GM19351 (cell line): Measurements from ENCODE around the gene CCDC167.

Experiments used
- ATAC-seq: cut with Tn5 transposase; IDR thresholded peaks from one replicate; pipeline ENCODE4 v1.9.1; 2021; ENCODE audit warnings: mild to moderate bottlenecking, moderate library complexity; ENCODE audit not compliant: unreplicated experiment

The CCDC167 gene

DNA sequence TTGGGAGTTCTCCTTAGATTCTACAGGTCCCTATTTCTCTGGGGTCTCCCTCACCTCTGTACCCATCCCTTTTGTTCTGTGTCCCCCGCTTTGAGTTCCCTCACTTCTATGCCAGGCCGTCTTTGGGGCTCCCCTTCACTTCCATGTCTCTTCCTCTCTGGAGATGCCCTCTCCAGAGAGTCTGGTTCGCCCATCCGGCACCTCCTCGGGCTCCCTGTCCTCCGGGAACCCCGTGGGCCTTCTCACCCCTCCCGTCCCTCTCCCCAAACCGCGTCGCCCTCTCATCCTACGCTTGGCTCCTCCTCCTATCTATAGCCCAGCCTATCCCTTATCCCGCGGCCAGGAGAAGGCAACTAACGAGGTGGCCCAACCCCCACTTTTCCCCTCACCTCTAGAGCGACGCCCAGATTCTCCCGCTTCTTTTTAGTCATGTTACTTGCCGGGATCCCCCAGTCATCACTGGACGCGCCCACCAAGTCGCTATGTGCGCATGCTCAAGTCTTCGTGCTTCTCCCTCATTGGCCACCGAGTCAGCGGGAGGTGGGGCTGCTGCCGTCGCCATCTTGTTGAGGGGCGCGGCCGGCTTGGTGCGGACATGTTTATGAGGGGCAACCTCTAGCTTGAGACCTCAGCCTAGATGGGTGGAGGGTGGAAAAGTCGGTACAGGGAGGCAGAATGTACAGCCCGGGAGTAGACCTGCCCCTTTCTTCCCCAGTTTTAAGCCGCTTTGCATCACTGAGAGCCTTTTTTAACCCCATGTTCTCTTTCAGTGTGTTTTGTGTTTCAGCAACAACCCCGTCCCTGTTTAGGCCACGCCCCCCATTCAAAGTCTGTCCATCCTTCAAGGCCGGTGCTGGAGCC lies at the start of gene CCDC167:
Gene CCDC167, minus strand, starts transcription at position 461 of the 861 bp plus-strand sequence. Its CDS starts 30 bp downstream, at position 431.
- ATAC-seq = peak; percentile 80

GRCh38 chr6:37549154-37549553 lies 49.5 kb upstream of the CCDC167 start:
- ATAC-seq = no peak

DNA sequence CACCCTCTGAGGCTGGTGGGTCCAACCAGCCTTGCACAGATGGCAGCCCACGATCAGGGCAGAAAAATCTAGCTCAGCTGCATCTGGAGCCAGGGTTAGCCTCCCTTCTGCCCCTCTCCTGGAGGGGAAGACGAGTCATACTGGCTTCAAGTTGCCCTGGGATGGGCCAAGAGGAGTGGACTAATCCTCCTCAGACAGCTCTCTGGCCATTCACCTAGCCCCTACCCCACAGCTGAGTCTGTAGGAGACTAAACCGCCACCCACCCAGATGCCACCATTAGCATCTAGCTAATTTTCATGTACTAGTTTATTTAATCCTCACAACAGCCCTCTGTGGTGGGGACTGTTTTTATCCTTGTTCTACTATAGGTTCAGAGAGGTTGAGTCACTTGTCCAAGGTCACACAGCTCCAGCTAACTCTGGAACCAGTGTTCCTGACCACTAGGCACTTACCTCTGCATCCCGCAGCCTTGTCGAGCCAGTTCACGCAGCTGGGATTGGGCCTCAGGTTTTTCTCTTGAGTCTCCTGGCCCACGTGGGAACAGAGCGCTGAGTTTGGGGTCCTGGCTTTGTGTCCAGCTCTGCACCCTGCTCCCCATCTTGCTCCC lies 48.5 kb upstream of the CCDC167 start:
- ATAC-seq = no peak

GRCh38 chr6:37547564-37548061 lies 47.9 kb upstream of the CCDC167 start:
- no peak for ATAC-seq

DNA sequence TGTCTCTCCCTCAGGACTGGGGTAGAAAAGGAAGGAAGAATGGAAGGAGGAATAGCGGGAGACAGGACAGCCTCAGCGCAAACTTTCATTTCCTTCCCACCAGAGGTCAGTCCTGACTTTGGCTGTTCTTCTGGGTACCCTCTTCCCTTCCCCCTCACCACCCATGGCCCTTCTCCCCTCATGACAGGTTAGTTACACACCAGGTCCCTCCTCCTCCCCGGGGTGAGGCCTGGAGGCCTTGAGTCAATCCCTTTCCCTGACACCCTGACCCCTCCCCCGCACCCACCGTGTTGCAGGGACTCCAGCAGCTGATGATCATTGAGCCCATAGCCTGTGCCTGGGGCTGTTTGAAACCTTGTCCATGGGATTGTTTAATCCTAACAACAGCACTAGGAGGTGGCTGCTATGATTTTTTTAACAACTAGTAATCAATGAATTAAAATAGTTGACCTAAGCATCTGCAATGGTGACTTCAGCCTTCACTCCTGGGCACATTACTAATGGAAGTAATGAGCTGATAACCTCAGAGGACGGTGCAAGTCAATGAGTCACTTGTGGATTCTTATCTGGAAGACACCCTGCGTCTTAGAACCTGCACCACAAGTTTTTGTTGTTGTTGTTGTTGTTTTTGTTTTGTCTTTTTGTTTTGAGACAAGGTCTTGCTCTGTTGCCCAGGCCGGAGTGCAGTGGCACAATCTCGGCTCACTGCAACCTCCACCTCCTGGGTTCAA lies 46.6 kb upstream of the CCDC167 start:
- no peak for ATAC-seq

DNA sequence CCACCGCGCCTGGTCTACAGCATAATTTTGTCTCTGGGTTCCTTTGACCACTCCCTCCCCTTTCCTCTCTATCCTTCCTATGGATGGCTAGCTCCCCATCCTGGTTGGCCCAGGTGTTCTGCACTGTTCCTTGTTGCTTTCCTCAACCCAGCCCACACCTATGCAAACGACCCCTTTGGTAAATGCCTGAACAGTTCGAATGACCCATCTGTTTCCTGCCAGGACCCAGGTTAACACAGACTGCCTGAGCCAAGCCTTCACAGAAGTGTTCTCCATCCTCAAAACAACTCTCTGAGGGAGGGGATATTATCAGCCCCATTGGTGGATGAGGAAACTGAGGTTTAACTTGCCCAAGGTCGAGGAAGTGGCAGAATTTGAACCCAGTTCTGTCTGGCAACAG lies 44.8 kb upstream of the CCDC167 start:
- ATAC-seq = no peak

GRCh38 chr6:37543361-37543760 lies 43.7 kb upstream of the CCDC167 start:
- no peak for ATAC-seq

DNA sequence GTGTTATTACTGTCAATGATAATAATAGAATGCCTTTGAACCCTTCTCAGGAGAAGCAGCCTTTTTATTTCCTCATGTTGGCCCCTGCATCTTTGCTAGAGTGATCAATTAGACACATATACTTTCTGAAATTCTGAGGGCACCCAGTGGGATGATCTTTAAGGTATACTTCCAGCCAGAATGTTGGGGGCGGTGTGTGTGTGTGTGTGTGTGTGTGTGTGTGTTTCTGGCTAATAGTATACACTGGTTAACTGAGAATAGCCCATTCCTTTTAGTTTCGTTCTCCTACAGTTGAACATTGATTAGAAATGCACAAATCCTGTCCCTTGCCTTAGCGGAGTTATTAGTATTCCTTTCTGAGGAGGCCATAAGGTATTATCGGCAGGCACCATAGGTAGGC lies 41.7 kb upstream of the CCDC167 start:
- no peak for ATAC-seq

- ATAC-seq = no peak
These were observed 40.7 kb upstream of the CCDC167 start for GRCh38 chr6:37540390-37540789.

- ATAC-seq = no peak
These were observed 40.3 kb upstream of the CCDC167 start for GRCh38 chr6:37540029-37540352.

- no peak for ATAC-seq
These were observed 39.7 kb upstream of the CCDC167 start for GRCh38 chr6:37539171-37540028.

GRCh38 chr6:37538107-37538506 lies 38.4 kb upstream of the CCDC167 start:
- ATAC-seq = no peak

GRCh38 chr6:37537548-37537947 lies 37.9 kb upstream of the CCDC167 start:
- ATAC-seq = no peak

DNA sequence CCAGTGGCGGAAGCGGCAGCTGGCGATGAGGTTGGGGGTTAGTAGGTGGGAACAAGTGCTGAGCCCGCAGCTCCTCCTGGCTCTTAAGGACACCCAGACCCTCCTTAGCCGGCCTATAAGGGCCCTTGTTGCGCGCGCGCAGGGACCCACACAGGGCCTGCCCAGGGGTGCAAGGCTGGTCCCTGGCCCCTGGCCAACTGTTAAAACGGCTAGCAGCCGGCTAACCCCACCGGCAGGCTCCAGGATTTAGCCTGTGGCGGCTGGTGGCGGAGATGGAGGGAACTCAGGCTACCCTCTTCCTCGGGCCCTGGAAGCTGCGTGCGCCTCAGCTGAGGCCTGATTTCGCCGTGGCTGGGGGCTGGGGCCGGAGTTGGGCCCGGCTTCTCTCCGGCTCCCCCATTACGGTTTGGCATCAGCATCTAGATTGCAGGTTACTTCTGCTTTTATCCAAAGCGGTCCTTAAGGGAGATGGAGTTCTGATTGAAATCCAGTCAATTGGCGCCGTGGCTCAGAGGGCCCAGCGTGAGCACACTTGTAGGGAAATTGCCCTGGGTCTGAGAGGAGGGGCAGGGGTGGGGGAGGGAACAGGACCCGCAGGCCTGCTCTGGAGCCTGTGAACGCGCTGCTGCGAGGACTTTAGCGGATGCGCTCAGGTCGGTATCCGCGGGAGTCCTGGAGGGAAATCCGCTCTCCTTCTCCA lies 36.9 kb upstream of the CCDC167 start:
- no peak for ATAC-seq

- ATAC-seq = no peak
These were observed 36.2 kb upstream of the CCDC167 start for GRCh38 chr6:37535759-37536490.

DNA sequence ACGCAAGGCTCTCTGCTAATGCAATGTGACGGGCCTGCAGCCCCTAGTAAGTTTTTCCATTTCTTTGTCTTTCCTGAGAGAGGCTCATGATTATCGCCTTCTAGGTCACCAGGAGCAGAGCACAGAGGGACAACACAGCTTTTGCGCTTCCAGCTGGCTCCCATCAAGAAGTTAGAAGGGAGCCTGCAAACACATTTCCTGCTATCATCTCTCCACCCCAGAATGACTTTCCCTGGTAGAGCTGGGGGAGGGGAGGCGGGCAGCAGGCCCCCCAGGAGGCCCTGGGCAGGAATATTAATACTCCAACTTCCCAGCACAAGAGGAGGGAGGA lies 35.7 kb upstream of the CCDC167 start:
- no peak for ATAC-seq

DNA sequence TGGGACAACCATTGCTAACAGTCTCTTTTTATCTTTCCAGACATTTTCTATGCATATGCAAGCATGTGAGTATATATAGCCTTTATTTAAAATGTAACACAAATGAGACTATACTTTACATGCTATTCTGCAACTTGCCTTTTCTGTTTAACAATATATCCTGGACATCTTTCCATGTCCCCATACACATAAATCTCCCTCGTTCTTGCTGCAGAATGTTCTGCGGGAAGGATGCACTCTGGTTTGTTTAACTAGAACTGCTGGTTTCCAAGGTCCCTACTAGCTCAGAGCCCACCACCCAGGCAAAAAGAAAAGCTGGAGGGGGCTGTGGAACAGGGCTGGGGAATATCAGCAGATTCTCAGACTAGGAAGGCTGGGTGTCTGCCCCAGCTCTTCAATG lies 35.2 kb upstream of the CCDC167 start:
- no peak for ATAC-seq

- no peak for ATAC-seq
These were observed 32.4 kb upstream of the CCDC167 start for GRCh38 chr6:37532122-37532521.

DNA sequence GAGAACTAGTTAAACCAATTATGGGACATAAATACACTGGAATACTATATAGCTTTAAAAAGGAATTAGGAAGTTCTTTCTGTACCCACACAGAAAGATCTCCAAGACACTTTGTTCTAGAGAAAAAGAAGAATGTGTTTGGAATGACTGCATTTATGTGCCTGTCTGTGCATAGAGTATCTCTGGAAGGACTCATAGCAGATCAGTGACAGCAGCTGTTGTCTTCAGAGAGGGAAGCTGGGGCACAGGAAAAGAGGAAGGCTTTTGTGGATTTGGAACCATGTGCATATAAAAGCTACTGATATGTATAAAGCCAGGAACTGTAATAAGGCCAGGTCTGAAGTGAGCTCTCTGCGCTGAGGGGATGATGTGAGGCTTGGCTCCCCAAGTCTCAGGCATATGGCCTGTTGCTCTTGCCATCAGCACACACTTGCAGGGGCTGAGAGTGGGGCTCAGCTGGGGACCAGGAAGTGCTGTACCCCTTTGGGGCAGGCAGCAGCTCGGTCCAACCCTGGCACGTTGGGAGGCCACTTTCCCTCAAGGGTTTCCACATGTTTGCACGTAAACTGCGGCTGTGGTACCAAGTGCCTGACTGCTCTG lies 31.8 kb upstream of the CCDC167 start:
- no peak for ATAC-seq
